ENCODE results near the gene ASB18. TPM values are rescaled to one million over a fixed set of nuclear protein-coding genes. Genes with fewer than 3 reads are reported as not detected.
A peak's percentile ranks its signal among the peaks of the same experiment; 100 is the strongest.

ASB18 gene
- total RNA-seq, 1 donor from 2014 or later, result 44.4 TPM

DNA sequence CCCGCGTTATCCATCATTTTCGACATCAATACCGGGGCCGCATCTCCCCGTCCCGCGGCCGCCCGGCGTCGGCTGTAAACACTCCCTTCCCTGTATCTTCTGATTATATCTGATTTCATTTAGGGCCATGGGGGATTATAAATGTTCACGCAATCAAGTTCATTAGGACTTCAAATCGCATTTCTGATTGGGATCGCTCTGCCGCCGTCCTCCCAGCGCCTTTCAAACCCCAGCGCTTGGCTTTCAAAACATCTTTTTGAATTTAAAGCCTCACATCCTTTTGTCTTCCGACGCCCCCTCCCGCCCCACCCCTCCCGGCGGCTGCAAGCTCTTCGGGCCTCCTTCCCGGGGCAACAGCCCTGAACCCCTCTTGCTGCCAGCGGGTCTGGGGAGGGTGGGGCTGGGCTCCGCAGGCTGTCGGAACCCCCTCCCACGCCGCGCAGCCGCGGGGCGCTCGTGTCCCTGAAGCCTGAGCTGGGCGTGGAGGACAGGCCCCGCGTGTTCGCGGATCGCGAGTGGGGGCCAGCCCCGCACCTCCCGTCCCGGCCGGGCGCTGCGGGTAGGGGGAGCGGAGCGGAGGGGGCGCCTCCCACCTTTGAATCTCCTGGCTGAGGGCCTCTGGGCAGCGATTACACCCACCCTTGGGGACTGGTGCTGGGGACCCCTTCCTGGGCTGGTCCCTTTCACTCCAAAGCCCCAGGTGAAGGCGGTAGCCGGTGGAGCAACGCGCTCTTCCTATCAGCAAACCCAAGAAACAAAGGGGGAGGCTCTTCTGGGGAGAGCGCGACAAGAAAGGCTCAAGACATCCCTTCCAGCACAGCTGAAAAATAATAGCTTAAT, 84.8 kb downstream of the ASB18 start:
- intact Hi-C loops (cut with DNase I), result loop anchor here (2.0 kb wide), 1 partner anchor 401 kb away; no protein-coding TSS in a partner anchor
- peak; percentile 17 for DNase-seq (ENCODE audit: low spot score)

DNA sequence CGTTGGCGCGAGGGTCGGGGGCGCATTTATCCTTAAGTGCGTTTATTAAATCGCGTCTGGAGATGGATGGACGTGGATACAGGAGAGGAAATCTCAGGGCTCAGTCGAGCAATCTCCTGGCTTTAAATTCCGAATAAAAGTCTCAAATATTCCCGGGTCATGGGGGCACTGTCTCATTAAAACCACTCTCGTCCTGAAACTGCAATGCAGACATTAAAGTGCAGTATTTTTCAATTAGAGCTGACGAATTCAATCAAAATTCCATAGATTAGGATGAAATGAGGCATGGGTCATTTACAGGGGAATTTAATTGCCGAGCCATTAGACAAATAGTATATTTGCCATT, 85.3 kb downstream of the ASB18 start:
- intact Hi-C loops (cut with DNase I), result no loop called here
- DNase-seq (ENCODE audit: low spot score), result no peak

DNA sequence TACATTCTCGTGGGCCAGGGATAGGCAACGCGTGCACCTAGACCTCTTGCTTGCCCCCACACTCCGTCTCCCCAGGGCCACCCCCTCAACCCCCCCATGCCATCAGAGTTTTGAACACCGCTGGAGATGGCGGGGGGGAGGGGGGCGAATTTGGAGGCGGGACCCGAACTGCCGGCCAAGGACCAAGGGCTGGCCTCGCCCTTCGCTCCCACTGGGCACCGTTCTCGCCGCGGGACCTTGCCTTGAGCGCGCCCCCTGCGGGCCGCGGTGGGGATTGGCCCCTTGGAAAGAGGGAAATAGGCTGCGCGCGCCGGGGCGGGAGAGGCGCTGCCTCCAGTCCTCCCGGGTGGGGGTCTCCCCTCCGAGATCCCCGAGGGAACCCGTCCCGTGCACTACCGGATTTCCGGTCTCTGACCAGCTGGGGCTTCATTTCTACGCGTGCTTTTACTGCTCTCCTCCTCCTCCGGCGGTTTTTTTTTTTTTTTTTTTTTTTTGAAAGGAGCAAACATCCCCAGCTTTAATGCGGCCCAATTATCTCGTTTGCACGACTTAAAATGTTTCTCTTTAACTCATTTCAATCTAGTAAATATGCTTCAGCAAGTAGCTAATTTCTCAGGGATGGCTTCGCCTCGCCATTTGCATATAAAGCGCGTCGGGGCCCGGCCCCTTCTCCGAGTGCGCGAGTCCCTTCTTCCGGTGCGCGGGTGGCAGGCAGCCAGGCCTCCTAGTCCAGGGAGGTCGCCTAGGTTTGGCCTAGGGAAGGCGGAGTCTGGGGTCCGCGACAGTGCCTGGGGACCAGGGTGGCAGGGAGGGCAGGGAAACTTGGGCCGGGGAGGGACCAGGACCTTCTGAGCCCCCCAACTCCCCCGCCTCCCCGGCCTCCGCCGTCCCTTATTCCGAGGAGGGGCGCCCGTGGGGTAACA, 86.0 kb downstream of the ASB18 start:
- DNase-seq (ENCODE audit: low spot score), result peak; percentile 74
- intact Hi-C loops (cut with DNase I), result no loop called here

DNA sequence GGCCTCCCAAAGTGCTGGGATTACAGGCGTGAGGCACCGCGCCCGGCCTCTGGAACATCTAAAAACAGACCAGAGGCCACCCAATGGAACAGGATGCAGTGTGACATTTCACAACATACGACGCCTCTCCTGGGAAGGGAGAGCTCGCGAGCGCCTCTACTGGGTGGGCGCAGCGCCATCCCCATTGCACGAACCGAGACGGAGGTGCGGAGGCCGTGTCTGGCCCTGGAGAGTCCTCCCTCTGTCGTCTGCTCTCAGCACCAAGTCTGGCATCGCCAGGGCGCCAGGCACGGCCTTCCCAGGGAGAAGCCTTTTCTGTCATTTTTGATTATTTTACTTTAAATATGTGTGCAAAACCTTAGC, 86.6 kb downstream of the ASB18 start:
- intact Hi-C loops (cut with DNase I), result no loop called here
- DNase-seq (ENCODE audit: low spot score), result peak; percentile 47

DNA sequence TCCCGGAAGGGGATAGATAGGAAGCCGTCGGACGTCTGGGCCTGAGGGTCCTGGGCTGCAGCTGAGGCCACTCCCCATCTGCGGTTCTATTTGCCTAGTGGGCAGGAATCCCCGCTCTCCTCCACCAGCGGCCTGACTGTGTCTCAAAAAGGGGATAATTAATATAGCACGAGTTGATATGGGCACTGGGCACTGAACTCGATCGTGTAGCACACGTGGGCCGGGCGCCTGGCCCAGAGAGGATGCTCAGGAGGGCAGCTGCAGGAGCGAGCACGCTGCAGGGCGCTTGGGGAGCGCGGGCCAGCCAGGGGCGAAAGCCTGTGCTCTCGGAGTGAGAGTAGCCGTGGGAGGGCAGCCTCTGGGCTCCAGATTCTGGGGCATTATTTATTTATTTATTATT, 87.3 kb downstream of the ASB18 start:
- no peak for DNase-seq (ENCODE audit: low spot score)
- intact Hi-C loops (cut with DNase I), result no loop called here

DNA sequence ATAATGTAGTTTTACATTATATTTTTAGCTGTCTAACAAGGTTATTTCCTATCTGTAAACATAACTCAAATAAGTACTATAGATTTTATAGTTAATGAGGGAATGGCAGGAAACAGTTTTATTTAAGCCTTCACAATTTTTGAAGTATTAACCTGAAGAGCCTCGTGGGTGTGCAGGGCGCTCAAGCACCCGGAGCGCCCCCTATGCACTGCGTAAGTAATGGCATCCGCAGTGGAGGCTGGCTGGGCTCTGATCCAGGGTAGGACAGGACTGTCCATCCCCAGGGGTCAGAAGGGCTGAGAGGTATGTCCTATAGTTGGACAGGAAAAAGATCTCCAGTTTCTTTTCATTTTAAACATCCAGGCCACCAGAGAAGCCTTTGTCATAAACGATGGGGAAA, 87.8 kb downstream of the ASB18 start:
- intact Hi-C loops (cut with DNase I), result no loop called here
- DNase-seq (ENCODE audit: low spot score), result no peak

DNA sequence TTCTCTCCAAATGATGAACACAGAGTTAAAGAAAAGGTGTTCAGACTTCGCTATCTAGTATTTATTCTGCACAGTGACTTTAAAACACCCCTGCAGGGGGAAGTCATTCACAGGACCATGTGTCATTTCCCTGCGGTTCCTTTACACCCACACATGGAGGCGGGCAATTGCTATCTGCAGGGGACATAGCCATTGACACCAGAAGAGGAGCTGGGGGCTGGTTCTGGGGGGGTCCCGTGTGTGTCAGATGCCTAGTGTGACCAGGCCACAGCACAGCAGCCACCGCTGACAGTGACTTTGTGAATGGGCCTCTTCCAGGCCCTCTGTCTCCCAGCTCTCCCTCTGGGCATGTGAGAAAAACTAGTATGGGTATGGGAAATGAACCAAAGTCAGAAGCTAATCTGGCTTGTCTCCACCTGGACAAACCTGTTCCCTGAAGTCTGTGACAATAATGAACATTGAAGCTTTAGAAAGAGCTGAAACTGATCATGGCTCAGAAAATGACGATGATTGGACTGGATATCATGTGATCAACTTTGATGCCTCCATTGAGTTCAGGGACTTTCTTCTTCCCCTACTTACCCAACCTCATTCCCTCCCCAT, 88.6 kb downstream of the ASB18 start:
- intact Hi-C loops (cut with DNase I), result no loop called here

DNA sequence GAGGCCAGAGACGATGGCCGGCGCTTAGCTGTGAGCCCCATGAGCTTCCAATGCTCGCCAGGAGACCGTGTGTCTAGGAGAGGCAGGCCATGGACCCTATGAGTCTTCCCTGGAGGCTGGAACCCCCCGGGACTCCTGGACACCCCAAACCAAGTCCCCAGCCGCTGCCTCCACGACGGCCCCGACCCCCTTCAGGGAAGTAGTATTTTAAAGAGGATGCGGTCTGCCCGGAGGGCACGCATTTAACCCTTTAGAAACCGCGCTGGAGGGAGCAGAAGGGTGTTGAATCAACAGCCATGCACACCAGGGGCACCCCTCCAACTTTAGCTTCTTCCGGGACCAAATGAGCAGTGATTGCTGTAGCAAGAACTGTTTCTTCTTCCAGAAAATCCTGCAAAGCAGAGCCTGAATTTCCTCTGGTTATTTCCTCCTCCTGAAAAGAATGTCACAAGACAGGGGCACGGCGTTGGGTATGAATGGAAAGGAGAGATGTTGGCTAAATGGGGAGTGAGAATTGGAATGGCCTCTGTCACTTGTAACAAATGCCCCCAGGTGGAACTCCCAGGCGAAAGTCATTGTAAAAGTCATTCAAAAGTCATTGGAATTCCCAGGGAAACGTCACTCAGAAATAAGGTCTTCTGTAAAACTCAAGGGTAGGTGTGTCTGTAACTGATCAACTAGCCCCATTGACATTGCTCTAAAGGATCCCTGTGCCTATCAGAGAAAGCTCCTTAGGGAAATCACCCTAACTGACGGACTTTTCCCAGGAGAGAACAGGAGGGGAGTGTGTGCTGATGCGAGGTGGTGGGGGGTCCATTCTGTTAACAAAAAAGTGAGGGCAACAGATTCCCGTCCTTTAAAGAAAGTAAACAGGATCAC, 90.2 kb downstream of the ASB18 start:
- intact Hi-C loops (cut with DNase I), result no loop called here
- peak; percentile 36 for DNase-seq (ENCODE audit: low spot score)

More for the DNA sequence above, 88.6 kb downstream of the ASB18 start:
- no peak for DNase-seq (ENCODE audit: low spot score)

DNA sequence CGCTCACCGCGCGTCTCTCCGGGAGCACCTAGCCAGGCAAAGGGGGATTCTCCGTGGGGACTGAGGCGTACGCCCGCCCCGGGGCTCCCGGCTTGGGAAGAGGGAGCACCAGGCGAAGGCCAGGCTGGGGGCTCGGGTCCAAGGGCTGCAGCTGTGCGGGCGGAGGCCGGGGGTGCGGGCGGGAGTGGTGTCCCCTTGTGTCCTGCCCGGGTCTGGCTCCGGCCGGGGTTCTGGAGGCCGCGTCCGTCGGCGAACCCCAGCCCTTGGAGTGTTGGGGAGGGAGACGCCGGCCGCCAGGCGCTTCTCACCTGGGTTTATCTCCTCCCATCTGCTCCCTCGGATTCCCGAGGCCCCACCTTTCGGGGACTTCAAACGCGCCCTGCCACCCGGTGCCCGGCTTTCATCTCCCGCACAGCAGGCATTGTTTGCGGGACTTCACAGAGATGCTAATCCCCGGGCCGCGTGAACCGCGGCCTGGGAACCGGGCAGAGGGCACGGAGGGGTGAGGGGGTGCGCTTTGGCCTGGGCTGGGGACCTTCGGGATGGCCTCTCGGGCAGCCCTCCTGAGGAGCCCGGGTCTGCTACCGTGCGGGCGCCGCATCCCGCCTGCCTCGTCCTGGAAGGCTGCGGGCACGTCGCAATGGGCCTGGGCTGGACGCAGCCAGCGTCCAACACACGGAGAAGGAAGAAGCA, 91.0 kb downstream of the ASB18 start:
- peak; percentile 14 for DNase-seq (ENCODE audit: low spot score)
- intact Hi-C loops (cut with DNase I), result no loop called here

DNA sequence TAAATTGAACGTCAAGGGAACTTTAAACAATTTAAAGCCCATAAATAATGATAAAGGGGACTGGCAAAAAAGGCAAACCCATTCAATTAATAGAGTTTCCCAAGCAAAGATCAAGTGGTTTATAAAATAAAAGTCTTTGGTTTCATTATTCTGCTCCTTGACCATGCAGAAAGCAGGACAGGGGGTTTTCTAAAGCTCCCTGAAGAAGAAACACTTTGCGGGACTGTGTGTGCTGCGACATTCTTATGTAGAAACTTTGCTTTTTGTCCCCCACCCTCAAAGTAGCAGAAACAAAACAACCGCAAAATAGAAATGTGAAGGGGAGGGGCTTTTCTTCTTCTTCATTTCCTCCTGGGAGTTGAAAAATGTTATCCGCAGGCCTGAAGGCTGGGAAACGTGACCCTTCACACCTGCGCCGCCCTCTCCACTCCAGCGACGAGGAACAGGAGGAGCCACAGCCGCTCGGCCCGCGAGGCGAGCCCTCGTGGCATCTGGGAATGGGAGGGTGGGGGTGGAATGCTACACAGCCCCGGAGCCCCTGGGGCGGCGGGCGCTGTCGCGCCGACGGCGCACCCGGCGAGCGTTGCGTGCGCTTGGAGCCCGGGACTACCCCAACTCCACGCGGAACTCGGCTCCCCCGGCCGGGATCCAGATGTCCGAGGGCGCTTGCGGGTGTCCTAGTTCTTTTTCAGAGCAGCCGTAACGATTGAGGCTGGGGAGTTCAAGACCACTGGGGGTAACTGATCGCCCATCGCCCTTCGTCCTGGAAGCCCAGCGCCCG, 91.8 kb downstream of the ASB18 start:
- intact Hi-C loops (cut with DNase I), result no loop called here
- peak; percentile 60 for DNase-seq (ENCODE audit: low spot score)

DNA sequence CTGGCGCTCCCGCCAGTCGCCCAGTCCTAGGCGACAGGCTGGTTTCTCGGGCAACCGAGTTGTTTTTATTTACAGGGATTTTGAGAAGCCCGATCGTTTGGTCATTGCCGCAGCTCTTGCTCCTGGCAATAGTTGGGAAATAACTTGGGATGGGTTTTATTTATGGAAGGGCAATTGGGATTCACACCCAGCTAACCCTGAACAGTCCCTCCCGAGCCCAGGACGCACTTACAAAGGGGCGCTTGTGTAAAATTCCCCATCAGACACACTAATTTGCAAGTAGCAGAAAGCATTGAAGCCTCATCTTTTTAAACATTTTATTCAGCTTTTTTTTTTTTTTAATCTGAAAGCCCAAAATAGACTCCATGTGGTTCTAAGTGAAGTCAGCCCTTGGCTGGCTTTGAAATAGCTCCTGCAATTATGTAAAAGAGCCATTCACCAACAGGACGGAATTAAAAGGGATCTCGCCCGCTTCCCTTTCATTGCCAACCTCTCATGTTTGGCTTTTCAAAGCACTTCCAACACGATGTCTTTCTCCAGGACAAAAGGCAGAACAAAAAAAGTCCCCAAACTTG, 92.4 kb downstream of the ASB18 start:
- intact Hi-C loops (cut with DNase I), result no loop called here

DNA sequence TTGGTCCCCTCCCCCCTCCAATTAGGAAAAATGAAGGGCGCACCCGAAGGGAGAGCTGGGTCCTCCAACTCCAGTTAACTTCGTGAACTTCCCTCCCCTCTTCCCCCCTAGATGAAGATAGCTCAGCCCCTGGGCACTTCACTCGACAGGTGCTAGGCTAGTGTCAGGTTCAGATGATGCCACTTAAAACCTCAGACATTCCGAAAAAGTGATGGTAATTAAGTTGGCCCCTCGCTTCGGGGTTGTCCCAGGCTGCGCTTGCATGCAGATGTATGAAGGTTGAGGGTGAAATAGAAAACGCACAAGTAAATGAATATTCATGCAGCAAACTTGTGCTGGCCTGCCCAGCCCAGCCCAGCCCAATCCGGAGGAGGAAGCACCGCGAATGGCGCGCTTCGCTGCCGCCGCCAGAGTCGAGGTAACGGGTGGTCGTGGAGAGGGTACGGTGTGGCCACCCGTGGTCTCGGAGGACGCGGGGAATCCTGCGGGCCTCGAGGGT, 93.0 kb downstream of the ASB18 start:
- intact Hi-C loops (cut with DNase I), result no loop called here
- peak; percentile 57 for DNase-seq (ENCODE audit: low spot score)

More for the DNA sequence above, 92.4 kb downstream of the ASB18 start:
- peak; percentile 24 for DNase-seq (ENCODE audit: low spot score)

DNA sequence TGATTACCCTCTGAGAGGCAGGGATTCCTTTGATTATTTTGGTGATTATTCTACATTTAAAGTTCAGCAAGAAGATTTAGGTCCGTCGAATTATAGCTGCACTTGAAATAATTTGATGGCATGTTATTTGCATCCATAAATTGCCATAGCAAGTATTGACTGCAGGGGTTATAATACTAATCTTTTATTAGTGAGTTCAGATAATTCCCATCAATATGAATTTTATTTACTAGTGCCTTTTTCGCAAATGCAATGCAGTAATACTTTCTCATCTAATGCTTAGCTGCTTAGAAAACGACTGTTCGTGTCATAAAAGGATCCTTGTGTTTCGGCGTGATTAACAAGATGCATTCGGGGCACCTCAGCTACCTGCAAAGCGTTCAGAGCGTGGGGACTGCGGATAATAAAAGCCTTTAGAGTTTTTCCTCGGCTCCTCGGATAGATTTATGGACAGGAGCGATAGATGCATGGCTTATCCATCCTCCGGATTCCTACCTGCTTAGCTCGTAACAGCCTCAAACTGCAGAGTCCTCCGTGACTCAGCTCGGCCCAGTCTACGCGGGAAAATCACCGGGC, 93.5 kb downstream of the ASB18 start:
- DNase-seq (ENCODE audit: low spot score), result no peak
- intact Hi-C loops (cut with DNase I), result no loop called here

DNA sequence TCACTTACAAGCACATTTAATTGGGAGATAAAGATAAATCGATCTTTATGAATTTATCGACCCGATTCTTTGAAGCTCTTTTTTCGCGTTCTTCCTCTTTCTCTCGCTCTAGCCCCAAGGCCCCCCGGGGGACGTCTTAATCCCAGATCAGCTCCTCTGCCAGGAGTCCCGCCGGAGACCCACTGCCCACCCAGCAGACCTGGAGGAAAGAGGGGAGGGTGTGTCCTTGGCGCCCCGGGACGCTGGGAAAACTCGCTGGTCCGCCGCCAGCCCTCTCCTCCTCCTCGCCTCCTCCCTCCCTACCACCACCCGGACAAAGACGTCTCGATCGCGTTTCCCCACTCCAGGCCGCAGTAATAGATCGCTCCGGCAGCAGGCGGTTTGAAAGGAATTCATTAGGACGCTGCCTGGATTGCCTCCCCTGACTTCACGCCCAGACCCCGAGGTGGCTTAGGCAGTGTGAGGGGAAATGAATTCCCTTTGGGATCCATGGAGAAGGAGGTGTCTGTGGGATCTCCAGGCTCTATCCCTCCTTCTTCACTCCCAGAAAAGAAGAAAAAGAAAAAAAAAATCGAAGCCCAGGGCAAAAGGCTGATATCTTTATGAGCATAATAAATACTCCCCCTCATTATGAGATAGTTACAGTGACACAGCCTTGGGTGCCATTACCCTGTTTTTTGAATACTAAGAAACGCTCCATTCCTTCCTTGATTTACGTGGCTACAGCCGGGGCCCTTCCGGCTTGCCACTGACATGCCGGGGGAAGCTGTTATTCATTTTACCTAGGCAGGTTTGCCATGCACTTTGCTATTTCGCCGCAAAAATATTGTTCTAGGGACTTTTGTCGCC, 94.2 kb downstream of the ASB18 start:
- no peak for DNase-seq (ENCODE audit: low spot score)
- intact Hi-C loops (cut with DNase I), result no loop called here

DNA sequence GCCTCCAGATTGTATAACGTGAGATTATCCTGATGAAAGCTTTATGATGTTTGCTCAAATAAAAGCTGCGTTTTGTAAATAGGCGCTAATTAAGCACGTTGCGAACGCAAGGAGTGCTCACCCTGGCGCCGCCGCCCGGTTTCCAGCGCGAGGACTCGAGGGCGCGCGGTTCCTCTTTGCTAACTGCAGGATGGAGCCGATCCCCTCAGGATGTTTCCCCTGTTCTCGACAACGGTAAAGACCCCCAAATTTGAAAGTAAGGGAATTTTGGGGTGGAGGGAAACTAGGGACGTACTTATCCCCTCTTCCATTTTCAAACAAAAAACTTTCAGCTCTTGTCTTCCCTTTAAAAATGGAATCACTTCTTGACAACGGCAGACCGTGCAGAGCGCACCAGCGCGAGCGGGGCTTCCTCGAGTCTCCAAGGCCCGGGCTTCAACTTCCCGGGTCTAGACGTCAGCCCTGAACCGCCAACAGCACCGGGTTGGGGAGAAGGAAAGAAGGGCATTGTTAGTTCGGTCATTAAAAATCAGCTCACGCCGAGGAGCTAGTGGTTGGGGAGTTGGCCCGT, 95.0 kb downstream of the ASB18 start:
- intact Hi-C loops (cut with DNase I), result no loop called here
- DNase-seq (ENCODE audit: low spot score), result no peak

Measured in cardiac septum (tissue), 1 donor.